A549 (cell line): ENCODE measurements around the gene TPRN. TPM values are rescaled to one million over a fixed set of nuclear protein-coding genes. Genes with fewer than 3 reads are reported as not detected.

Experiments
- ATAC-seq, 2 experiments: fragments of 200-7000 bp in 1 of 2; fragments of >200 bp in 1 of 2; cut with Nextera tagmentation in 1 of 2; cut with Tn5 transposase in 1 of 2; 3 replicates each; pipeline versions ENCODE4 v1.8.0 to v1.9.1; 2018 to 2020; ENCODE audit warnings: mild to moderate bottlenecking in 1 of 2, moderate library complexity in 1 of 2
- CTCF ChIA-PET: fragments of 300-600 bp; sonication (Branson Sonifier 250); formaldehyde crosslinking; extraction: SDS; loops from one replicate; lab custom pipeline; 2021; ENCODE audit warnings: antibody characterized with exemption, inconsistent platforms; lab: Yijun Ruan, JAX
- POLR2A ChIA-PET: fragments of 350-600 bp; formaldehyde crosslinking; extraction: SDS; loops from one replicate; lab custom pipeline; 2021; ENCODE audit warnings: antibody characterized with exemption, inconsistent platforms; lab: Yijun Ruan, JAX
- DNase-seq, 2 experiments: peaks; one replicate each; pipeline versions ENCODE4 v3.0.0 to v3.0.0-alpha.2; 2011 to 2016; ENCODE audit warnings: low read depth in 1 of 2, low spot score in 1 of 2
- FAIRE-seq: peaks from 2 replicates; lab custom pipeline; 2011; peaks lifted over from hg19 to GRCh38; lab: Jason Lieb, UNC
- H3K27ac ChIP-seq, 2 experiments: fragments of >200 bp; sonication (Bioruptor Twin); formaldehyde crosslinking; 3 replicates each; pipeline ENCODE4 v1.5.1; 2016 to 2017
- H3K4me1 ChIP-seq: fragments of >200 bp; sonication (Bioruptor Twin); formaldehyde crosslinking; 3 replicates; pipeline ENCODE4 v1.6.1; 2016
- H3K4me2 ChIP-seq: fragments of >200 bp; sonication (Bioruptor Twin); formaldehyde crosslinking; 3 replicates; pipeline ENCODE4 v1.6.1; 2016
- H3K4me3 ChIP-seq: fragments of >200 bp; sonication (Bioruptor Twin); formaldehyde crosslinking; 3 replicates; pipeline ENCODE4 v1.5.1; 2016
- H3K9me3 ChIP-seq: fragments of >200 bp; sonication (Bioruptor Twin); formaldehyde crosslinking; 3 replicates; pipeline ENCODE4 v1.6.1; 2016
- ATOH8 ChIP-seq: fragments of 250-450 bp; sonication (Bioruptor Pico); IDR thresholded peaks from 2 replicates; pipeline ENCODE4 v1.5.0; 2020; ENCODE audit warnings: low read depth, mild to moderate bottlenecking, moderate library complexity
- CBX2 ChIP-seq: fragments of 200-600 bp; sonication (generic); IDR thresholded peaks from 2 replicates; pipeline ENCODE4 v1.6.1; 2016; ENCODE audit warnings: low read depth, mild to moderate bottlenecking, borderline replicate concordance
- CBX8 ChIP-seq: fragments of 200-600 bp; sonication (generic); IDR thresholded peaks from 2 replicates; pipeline ENCODE4 v1.6.1; 2016
- CHD4 ChIP-seq: fragments of 200-600 bp; sonication (generic); IDR thresholded peaks from 2 replicates; pipeline ENCODE4 v1.6.1; 2016; ENCODE audit warnings: antibody characterized with exemption, mild to moderate bottlenecking, borderline replicate concordance
- E2F6 ChIP-seq: IDR thresholded peaks from 2 replicates; pipeline ENCODE4 v1.6.1; 2012; ENCODE audit warnings: low read depth, borderline replicate concordance
- ELK1 ChIP-seq: fragments of 150-350 bp; IDR thresholded peaks from 2 replicates; pipeline ENCODE4 v1.6.1; 2014; ENCODE audit warnings: low read depth, mild to moderate bottlenecking, low read length
- FOSB ChIP-seq: fragments of 250-450 bp; sonication (Bioruptor Pico); IDR thresholded peaks from 2 replicates; pipeline ENCODE4 v1.5.0; 2020; ENCODE audit warnings: mild to moderate bottlenecking, moderate library complexity
- FOSL2 ChIP-seq, 2 experiments: fragments of 450-650 bp in 1 of 2; fragments of >200 bp in 1 of 2; sonication (Bioruptor Twin) in 1 of 2; formaldehyde crosslinking; IDR thresholded peaks; 2 replicates each; pipeline versions ENCODE4 v1.5.0 to v1.6.1; 2016 to 2020; ENCODE audit warnings: mild to moderate bottlenecking in 1 of 2, moderate library complexity in 1 of 2
- HMGXB4 ChIP-seq: fragments of 250-450 bp; sonication (Bioruptor Pico); IDR thresholded peaks from 2 replicates; pipeline ENCODE4 v1.5.0; 2021; ENCODE audit warnings: mild to moderate bottlenecking, moderate library complexity, borderline replicate concordance
- HOXA7 ChIP-seq: fragments of 250-450 bp; sonication (Bioruptor Pico); IDR thresholded peaks from 2 replicates; pipeline ENCODE4 v1.5.0; 2020; ENCODE audit warnings: mild to moderate bottlenecking, moderate library complexity
- HOXB13 ChIP-seq: fragments of 250-450 bp; sonication (Bioruptor Pico); IDR thresholded peaks from 2 replicates; pipeline ENCODE4 v1.5.0; 2020; ENCODE audit warnings: low read depth, mild to moderate bottlenecking, moderate library complexity
- JUN ChIP-seq, 2 experiments: fragments of >200 bp; sonication (Bioruptor Twin); formaldehyde crosslinking; IDR thresholded peaks; 2 replicates in 1 of 2; 3 replicates in 1 of 2; pipeline ENCODE4 v1.6.1; 2016 to 2017
- JUNB ChIP-seq: fragments of >200 bp; sonication (Bioruptor Twin); formaldehyde crosslinking; IDR thresholded peaks from 2 replicates; pipeline ENCODE4 v1.6.1; 2016
- KDM1A ChIP-seq: fragments of 200-600 bp; sonication (generic); IDR thresholded peaks from 2 replicates; pipeline ENCODE4 v1.6.1; 2016; ENCODE audit warnings: low read depth, mild to moderate bottlenecking
- MAFK ChIP-seq: fragments of 450-650 bp; IDR thresholded peaks from 2 replicates; pipeline ENCODE4 v1.6.1; 2014; ENCODE audit not compliant: partially characterized antibody
- MAX ChIP-seq: IDR thresholded peaks from 2 replicates; pipeline ENCODE4 v1.6.1; 2012
- MYC ChIP-seq: IDR thresholded peaks from 2 replicates; pipeline ENCODE4 v1.6.1; 2012; ENCODE audit warnings: mild to moderate bottlenecking, inconsistent platforms, low read length, improper control_type of control experiment, borderline replicate concordance
- NFE2L2 ChIP-seq: fragments of 150-350 bp; conservative IDR thresholded peaks from 2 replicates; pipeline ENCODE4 v1.6.1; 2014; ENCODE audit warnings: low read length
- NR3C1 ChIP-seq: fragments of >200 bp; sonication (Bioruptor Twin); formaldehyde crosslinking; IDR thresholded peaks from 3 replicates; pipeline ENCODE4 v1.6.1; 2017
- PHF8 ChIP-seq: fragments of 200-600 bp; sonication (generic); IDR thresholded peaks from 2 replicates; pipeline ENCODE4 v1.6.1; 2016; ENCODE audit warnings: low read depth, mild to moderate bottlenecking, antibody characterized with exemption, moderate library complexity, borderline replicate concordance
- POLR2AphosphoS2 ChIP-seq: conservative IDR thresholded peaks from 2 replicates; pipeline ENCODE4 v1.6.1; 2012; ENCODE audit warnings: low read length, improper control_type of control experiment, inconsistent platforms
- RAD21 ChIP-seq, 2 experiments: fragments of >200 bp in 1 of 2; sonication (Bioruptor Twin) in 1 of 2; formaldehyde crosslinking in 1 of 2; IDR thresholded peaks in 1 of 2; conservative IDR thresholded peaks in 1 of 2; 2 replicates in 1 of 2; 3 replicates in 1 of 2; pipeline ENCODE4 v1.6.1; 2012 to 2018; ENCODE audit warnings: inconsistent platforms in 1 of 2
- RCOR1 ChIP-seq: fragments of 150-350 bp; IDR thresholded peaks from 2 replicates; pipeline ENCODE4 v1.6.1; 2014; ENCODE audit warnings: antibody characterized with exemption, low read length, low read depth
- REST ChIP-seq: fragments of 200-600 bp; sonication (generic); IDR thresholded peaks from 2 replicates; pipeline ENCODE4 v1.6.1; 2016; ENCODE audit warnings: antibody characterized with exemption, mild to moderate bottlenecking, moderate library complexity
- TFCP2L1 ChIP-seq: fragments of 250-450 bp; sonication (Bioruptor Pico); IDR thresholded peaks from 2 replicates; pipeline ENCODE4 v1.5.0; 2021; ENCODE audit warnings: mild to moderate bottlenecking
- ZC3H11A ChIP-seq: fragments of 450-650 bp; IDR thresholded peaks from 2 replicates; pipeline ENCODE4 v1.6.1; 2014; ENCODE audit warnings: antibody characterized with exemption, mild to moderate bottlenecking
- ZFP36 ChIP-seq: fragments of 450-650 bp; IDR thresholded peaks from 2 replicates; pipeline ENCODE4 v1.6.1; 2014; ENCODE audit warnings: borderline replicate concordance; ENCODE audit not compliant: partially characterized antibody
- ZSCAN20 ChIP-seq: fragments of 250-450 bp; sonication (Bioruptor Pico); IDR thresholded peaks from 2 replicates; pipeline ENCODE4 v1.8.0; 2022; ENCODE audit warnings: mild to moderate bottlenecking, moderate library complexity
- WGBS: methylation state at CpG from one replicate; pipeline ENCODE4 v1.1.6; 2017; ENCODE audit errors: missing lambda C conversion rate; 5-methylcytosine and 5-hydroxymethylcytosine counted together
- polyA plus RNA-seq, 4 experiments: library from polyadenylated mRNA; depleted of rRNA in 3 of 4; stranded (reverse); fragments of >200 nt; fragmentation: RNase III in 1 of 4; extraction: RNeasy Plus Mini Kit Qiagen cat#74134 plus additional on column Dnase treatment in 1 of 4; gene quantifications; 2 replicates in 3 of 4; 3 replicates in 1 of 4; pipeline ENCODE4 v1.2.3, GENCODE V29; 2011 to 2017

The TPRN gene
- polyA plus RNA-seq, 2 of the 4 experiments (the other 2 are of a cell fraction) = 2.1 to 6.5 TPM

- FAIRE-seq (no peak), ATAC-seq (no peak; a peak in 1 of 6 replicates)
- POLR2A ChIA-PET = no interaction called here
Observed at GRCh38 chr9:137159105-137160053, 41.2 kb downstream of the TPRN start.

GRCh38 chr9:137158625-137159024 is 41.9 kb downstream of the TPRN start:
- CTCF ChIA-PET = interaction anchor here (0.6 to 3.1 kb wide), 6 partner anchors 12 to 211 kb away, joined by 3 to 11 read pairs (median 3); partner anchors contain the start of gene LRRC26
- no peak for FAIRE-seq
- no peak for ATAC-seq
- Histone ChIP-seq H3K4me2 (no peak overlapping the region), H3K4me3 (no peak overlapping the region), H3K4me1 (peaks cover 25% of the 10 kb centered on the region), H3K9me3 (no peaks in the 10 kb centered on the region), H3K27ac (no peak overlapping the region)
- WGBS = 46% methylated on average over 4 of the region's 4 CpGs
- DNase-seq = no peak
- POLR2A ChIA-PET = no interaction called here
- TF ChIP-seq HOXB13 (CRISPR knock-in tag) (no peak), FOSL2 (IDR thresholded peaks at IDR 0.05) (no peak), FOSL2 (CRISPR knock-in tag; IDR thresholded peaks at IDR 0.05) (no peak), MYC (no peak), FOSB (CRISPR knock-in tag) (no peak), HMGXB4 (CRISPR knock-in tag) (no peak), KDM1A (no peak), CHD4 (no peak), MAFK (no peak), ZFP36 (no peak), RCOR1 (no peak), NFE2L2 (no peak), RAD21 (conservative IDR thresholded peaks at IDR 0.05 in 1 of 2, IDR thresholded peaks at IDR 0.05 in 1 of 2) (no peak), REST (no peak)

More at GRCh38 chr9:137159105-137160053, 41.2 kb downstream of the TPRN start:
- Histone ChIP-seq H3K9me3 (no peaks in the 10 kb centered on the region), H3K4me1 (peaks cover 25% of the 10 kb centered on the region), H3K27ac (no peak overlapping the region), H3K4me3 (no peak overlapping the region), H3K4me2 (no peak overlapping the region)
- WGBS = 34% methylated on average over 14 of the region's 14 CpGs
- CTCF ChIA-PET = interaction anchor here (0.6 to 1.2 kb wide), 3 partner anchors 15 to 211 kb away, joined by 3 read pairs; no protein-coding TSS in a partner anchor
- DNase-seq = no peak
- no peak for TF ChIP-seq FOSL2 (IDR thresholded peaks at IDR 0.05)
- no peak for TF ChIP-seq FOSL2 (CRISPR knock-in tag; IDR thresholded peaks at IDR 0.05)
- no peak for TF ChIP-seq TFCP2L1
- TF ChIP-seq NFE2L2 = no peak
- no peak for TF ChIP-seq ATOH8 (CRISPR knock-in tag)
- TF ChIP-seq HOXA7 = no peak
- no peak for TF ChIP-seq KDM1A
- TF ChIP-seq JUNB = no peak
- TF ChIP-seq NR3C1 = no peak
- TF ChIP-seq CBX2 = no peak
- TF ChIP-seq ZC3H11A = no peak
- no peak for TF ChIP-seq ELK1
- no peak for TF ChIP-seq MAX
- no peak for TF ChIP-seq CBX8
- TF ChIP-seq POLR2AphosphoS2 = no peak
- TF ChIP-seq ZSCAN20 (CRISPR knock-in tag) = no peak
- no peak for TF ChIP-seq JUN (IDR thresholded peaks at IDR 0.05)
- TF ChIP-seq PHF8 = no peak
- TF ChIP-seq E2F6 = no peak
